Pulmonary artery endothelial cell (primary cell): ENCODE data around the gene TEX2. TPM values are rescaled to one million over a fixed set of nuclear protein-coding genes. Genes with fewer than 3 reads are reported as not detected.
"Not testable (repeated sequence)": the region's sequence is repeated elsewhere in the genome, so short reads cannot be mapped to it uniquely, and the experiment has no call there.

Source experiments
- DNase-seq: peaks from one replicate; pipeline ENCODE4 v3.0.0-alpha.2; 2011; ENCODE audit warnings: low read depth, low spot score
- total RNA-seq: library from RNA; depleted of rRNA; stranded (reverse); fragments of >200 nt; gene quantifications from 2 replicates; pipeline ENCODE4 v1.2.3, GENCODE V29; 2014

The TEX2 gene
- total RNA-seq, 1 donor from 2014 or later: 27.6 TPM

DNA sequence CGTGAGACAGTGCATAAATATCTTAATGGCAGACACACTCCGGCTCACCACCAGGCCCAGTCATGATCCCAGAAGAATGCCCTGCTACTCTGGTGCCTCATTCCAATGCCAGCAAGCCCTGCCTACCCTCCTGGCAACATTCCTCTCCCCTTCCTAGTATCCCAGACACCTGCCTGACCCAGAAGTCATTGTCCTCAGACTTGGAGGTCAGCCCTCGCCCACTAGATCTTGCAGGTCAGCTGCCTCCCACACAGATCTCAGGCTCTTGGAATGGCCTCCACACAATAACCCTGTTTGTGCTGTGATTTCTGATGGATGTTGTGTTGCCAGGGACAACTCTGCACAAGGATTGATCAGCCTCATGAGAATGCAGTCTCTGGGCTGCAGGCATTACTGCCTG lies 1.8 kb upstream of the TEX2 start:
- no peak for DNase-seq

DNA sequence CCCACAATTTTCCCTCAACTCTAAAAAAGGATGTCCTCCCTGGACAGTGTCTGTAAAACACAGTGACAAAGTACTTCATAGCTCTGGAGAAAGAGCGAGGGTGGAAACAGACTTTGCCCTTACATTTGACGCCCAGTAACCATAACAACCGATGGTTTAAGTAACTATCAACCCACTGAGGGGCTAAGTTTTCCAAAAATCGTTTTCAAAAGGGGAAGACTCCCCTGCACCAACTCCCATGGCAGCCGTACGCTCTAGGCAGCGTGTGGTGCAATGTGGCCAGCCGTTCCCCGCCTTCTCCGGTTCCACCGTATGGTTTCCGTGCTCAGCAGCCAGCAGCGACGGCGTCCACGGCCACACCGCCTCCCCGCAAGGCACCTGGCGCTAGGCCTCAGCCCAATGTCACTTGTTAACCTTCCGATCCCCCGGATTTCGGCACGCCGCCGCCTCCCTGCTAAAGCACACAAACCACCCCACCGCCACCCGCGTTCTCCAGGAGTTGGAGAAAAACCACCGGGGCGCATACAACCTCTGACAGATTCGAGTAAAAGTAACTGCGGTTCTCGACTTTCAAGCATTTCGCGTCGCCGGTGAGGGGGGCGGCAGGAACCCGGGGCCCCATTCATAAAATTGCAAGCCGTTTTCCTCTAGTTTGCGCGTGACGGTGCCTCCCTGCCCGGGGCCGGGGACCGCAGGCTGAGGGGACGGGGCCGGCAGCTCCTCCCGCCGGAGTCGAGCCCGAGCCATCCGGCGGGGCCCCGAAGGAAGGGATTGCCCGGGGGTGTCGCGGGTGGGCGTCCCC lies 661 bp downstream of the TEX2 start:
- no peak for DNase-seq

DNA sequence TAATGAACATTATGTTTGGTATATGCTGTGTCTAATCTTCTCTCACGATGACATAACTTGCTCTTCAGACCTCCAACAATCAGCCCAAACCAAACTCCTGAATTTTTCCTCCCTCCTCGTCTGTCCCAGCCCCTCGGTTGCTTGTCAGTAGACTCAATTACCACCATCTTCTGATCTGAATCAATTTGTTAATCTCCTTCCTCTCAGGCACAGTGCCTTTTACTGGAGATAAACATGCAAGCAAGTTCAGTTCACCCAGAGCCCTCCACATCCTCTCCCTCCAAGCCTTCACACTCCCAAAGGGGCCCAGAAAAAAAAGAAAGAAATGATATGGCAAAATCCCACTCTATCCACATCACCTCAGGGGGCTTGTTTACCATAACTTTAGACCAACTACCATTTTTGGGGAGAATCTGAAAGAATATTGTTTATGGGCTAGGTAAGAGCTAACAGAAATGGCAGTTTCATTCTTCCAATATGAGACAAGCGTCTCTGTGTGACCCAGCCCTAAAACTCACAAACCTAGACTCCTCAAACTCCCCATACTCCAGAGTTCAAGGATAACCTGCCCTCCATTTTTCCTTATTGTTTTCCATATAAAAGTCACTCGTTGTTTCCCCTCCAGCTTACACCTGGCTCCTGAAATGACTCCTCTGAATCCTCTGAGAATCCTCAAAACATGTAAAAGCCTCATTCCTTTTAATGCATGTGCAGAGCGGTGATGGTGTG lies 1.5 kb downstream of the TEX2 start:
- DNase-seq: no peak

DNA sequence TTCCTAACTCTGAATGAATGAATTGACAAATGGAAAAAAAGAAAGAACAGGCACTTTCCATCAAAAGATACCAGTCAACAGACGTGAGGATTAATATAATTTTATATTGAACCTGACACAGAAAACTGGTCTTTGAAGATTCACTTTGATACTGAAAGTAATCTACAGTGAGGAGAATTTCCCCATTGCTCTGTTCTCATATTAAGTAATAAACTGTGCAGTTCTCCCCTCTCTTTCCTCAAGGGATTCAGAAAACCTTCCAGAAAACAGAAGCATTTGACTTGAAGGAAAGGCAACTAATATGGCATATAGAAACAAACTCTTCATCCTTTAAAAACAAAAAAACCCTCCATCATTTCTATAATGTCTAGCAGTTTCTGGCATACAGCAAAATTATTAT lies 2.2 kb downstream of the TEX2 start:
- DNase-seq: no peak

DNA sequence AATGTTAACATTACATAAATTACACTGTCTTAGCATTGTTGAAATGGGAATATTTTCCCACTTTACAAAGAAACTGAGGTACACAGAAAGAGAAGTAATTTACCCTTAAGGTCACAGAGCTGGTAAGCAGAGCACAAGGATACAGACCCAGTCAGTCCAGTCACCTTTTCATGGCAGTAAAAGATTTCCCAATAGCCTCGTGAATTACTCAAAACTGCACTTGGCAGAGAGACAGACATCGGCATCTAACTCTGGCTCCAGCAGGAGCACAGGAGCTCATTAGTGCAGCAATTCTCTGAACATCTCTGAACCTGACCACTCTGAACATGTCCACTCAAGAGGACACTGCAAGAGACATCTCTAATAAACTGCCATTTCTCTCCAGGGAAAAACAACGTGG lies 3.1 kb downstream of the TEX2 start:
- DNase-seq: no peak

DNA sequence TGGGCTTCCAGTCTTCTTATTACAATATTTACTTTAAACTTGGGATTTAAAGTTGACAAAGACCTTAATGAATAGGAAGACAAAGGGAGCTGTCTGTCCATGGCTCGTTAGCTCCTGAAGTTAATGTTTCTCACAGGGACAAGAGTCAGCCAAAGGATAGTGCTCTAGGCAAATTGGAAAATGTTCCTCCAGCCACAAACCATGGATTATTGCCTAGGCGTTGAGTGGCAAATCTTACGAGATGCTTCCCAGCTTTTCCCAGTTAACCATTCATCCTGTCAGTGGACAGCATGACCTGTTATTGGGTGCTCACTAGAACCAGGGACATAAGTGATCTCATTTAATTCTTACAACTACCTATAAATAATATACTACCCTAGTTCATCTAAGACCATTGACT lies 3.6 kb downstream of the TEX2 start:
- DNase-seq: no peak

DNA sequence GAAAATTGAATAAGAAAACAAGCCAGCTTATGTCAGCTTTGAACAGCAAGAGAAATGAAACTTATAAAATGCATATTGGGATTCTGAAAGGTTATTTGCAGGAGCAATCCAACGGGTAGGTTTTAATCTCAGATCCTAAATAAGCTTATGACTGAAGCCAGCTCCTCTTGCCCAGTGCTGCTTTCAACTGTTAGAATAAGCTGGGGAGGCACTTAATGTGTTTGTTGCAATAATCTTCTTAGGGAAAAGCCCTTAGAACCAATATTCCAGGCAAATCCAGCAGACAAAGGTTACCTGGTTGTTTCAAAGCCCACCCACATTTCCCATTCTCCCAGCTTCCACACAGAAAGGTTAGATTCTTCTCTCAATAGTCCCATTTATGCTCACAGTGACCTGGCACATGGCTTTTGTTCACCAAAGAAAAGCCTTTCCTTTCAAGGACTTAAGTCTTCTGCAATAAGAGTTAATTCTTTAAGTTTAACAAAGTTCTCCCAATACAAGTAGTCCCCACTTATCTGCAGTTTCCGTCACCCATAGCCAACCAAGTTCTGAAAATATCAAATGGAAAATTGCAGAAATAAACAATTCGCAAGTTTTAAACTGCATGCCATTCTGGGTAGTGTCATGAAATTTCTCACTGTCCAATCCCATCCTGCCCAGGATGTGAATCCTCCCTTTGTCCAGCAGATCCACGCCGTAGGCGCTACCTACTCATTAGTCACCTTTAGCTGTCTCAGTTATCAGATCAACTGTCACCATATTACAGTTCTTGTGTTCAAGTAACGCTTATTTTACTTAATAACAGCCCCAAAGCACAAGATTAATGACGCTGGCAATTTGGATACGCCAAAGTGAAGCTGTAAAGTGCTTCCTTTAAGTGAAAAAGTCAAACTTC lies 5.9 kb downstream of the TEX2 start:
- no peak for DNase-seq

DNA sequence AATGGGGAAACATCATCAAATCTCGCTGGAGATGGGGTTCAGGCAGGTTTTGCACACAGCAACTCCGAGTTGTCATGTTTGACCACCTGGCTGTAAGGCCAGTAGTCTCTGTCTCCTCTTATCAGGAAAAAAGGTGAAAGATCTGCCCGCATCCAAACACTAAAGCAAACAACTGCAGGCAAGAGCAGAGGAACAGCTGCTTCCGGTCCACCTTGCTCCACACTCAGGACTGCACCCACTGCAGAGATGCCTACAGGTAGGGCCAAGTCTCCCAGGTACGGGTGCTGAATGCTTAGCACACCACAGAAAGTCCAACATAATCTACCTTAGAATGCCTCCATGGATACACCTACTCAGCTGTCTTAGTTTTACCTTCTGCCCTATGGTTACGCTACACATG lies 7.3 kb downstream of the TEX2 start:
- DNase-seq: no peak

DNA sequence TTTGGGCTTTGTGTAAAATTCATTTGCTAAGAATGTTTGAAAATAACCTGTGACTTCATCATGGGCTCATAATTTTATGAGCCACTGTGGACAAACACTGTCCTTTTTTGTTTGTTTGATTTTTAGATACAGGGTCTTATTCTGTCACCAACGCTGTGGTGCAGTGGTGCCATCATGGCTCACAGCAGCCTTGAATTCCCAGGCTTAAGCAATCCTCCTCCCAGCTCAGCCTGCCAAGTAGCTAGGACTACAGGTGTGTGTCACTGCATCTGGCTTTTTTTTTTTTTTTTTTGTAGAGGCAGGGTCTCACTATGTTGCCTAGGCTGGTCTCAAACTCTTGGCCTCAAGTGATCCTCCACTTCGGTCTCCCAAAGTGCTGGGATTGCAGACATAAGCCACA lies 8.3 kb downstream of the TEX2 start:
- no peak for DNase-seq

DNA sequence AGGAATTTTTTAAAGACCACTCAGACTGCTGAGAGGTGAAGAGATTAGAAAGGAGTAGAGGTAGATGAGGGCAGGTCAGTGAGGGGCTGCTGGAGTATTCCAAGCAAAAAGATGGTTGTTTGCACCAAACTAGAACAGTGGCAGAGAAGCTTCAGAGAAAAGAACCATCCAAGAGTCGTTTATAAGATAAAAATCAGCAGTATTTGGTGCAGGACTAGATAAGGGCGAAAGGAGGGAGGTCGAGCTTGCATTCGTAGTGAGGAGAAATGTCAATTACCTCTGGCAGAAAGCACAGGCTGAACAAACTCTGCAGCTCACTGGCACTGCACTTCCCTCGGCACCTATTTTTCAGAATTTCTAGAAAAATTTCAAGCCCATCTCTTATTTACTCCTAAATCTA lies 9.6 kb downstream of the TEX2 start:
- DNase-seq: no peak

DNA sequence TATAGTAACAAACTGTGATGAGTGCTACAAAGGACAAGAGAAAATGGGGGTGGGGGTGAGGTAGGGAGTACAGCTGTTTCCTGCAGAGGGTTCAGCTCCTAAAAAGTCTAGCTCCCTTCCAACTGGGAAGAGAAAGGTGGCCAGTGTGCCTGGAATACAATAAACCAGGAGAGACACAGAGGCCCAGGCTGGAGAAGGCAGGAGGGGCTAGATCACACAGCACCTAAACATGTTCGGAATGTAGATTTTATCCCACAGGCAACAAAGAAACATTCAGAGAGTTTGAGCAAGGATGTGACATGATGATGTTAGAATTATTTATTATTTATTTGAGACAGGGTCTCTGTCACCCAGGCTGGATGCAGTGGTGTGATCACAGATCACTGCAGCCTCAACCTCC lies 10.2 kb downstream of the TEX2 start:
- no peak for DNase-seq

DNA sequence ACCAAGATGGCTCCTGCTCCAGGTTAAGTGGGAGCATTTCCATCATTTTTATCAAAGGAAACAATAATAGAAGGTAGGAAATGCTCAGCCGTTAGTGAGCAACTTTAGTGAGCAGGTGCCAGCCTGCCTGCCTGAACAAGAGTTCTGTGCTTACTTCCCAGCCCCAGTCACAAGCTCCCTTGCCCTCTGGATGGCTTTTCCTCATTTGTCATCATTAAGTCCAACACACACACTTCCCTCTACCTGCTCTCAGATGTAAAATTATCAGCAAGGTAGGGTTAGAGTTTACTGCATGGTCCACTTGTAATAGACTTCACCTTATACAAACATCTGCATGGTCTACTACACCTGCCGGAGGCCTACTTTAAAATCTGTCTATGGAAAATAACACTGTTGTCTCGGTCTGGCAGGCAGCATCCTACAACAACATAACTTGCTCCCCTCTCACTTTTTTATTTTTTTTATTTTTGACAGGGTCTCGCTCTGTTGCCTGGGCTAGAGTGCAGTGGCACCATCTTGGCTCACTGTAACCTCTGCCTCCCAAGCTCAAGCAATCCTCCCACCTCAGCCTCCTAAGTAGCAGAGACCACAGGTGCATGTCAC lies 12.7 kb downstream of the TEX2 start:
- DNase-seq: no peak

DNA sequence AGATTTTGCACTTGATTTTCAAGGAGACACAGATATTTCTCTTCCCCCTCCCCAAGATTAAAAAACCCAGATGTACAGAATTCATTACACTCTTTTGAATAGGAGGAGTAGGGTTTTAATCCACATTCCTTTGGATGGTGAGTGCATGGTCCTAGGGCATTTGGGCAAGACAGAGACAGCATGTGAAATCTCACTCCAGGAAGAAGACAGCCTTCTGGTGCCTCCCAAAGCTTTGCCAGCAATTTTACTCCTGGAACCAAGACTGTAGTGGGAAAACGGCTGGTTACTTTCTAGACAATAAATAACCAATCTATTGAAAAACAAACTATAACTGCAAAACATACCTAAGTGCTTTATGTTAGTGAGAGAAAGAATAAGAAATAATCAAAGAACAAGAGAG lies 15.2 kb downstream of the TEX2 start:
- DNase-seq: no peak

DNA sequence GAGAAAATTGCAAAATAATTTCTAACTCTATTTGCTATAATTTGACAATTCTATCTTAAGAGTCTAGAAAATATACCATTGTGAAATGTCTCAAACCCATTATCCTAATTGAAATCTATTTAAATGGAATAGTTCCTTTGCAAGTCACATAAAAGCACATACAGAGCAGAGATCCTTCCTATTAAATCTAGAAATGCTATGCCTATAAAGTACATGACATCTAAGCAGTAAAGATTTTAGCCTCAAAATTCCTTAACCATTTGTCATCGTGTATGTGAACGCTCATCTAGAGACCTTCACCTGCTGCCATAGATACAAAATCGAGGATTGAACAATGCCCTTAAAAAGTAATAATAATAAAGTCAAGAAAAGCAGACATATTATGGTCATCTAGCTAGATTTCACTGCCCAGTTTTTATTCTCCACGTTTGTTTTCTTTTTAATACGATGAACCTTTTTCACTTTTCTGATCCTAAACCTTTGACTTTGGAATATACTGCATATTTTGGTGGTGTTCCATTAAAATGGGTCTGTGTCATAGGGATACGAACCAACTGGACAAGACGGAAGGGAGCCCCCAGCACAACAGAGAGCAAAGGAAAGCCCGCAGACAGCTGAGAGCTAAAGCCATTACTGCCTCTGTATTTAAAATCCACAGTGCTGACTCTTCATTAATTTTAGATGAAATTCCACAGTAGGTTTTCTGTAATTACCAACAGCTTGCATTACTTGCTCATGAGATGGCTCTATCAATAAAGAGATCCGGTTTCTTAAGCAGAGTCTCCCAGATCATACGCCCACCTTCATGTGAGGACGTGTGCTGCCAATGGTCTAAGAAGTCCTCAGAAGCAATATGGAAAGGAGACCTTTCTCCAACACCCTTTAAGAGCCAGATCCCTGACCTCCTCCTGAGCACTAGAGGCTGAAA lies 17.6 kb downstream of the TEX2 start:
- no peak for DNase-seq

DNA sequence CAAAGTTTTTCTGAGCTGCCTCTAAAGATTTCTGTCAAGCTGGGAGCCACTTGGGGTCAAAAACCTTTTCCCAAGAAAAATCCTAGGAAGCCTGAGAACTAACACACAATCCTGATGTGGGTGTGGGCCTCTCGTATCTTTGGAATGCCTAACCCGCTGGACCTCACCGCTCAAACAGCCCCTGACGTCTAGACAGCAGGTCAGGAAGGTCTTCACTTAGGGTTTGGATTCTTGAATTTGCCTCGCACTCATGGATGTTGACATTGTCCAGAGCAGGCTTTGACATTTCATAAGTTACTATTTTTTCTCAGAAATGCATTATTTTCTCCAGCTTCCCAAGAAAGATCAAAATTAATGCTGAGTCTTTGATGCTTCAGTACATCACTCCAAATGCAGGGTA lies 18.9 kb downstream of the TEX2 start:
- no peak for DNase-seq

DNA sequence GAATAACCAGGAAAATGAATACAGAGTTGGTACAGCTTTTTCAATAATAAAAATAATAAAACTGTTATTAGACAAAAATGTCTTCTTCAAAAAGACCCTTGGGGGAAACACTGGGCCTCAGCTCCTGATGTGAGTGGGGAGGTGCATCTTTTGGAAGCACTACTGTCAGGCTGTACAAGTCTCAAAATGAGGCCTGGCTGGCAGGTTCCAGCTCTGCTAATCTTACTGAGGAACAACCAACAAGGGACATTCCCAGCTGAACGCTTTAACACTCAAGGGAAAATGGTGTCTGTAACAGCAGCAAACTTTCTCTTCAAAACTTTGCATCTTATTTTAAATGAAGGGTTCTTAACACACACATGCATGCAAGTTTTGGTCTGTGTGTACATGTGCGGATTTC lies 19.7 kb downstream of the TEX2 start:
- no peak for DNase-seq

DNA sequence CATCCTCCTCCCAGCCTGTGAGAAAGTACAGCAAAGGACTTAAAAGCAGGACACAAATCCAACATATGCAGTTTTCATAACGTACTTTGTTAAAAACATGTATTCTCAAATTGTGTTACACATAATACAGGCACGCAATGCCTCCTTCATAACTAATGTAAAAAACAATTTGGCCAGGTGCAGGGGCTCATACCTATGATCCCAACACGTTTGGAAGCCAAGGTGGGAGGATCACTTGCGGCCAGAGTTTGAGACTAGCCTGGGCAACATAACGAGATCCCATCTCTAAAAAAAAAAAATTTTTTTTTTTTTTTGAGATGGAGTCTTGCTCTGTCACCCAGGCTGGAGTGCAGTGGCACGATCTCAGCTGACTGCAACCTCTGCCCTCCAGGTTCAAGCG lies 20.4 kb downstream of the TEX2 start:
- no peak for DNase-seq

DNA sequence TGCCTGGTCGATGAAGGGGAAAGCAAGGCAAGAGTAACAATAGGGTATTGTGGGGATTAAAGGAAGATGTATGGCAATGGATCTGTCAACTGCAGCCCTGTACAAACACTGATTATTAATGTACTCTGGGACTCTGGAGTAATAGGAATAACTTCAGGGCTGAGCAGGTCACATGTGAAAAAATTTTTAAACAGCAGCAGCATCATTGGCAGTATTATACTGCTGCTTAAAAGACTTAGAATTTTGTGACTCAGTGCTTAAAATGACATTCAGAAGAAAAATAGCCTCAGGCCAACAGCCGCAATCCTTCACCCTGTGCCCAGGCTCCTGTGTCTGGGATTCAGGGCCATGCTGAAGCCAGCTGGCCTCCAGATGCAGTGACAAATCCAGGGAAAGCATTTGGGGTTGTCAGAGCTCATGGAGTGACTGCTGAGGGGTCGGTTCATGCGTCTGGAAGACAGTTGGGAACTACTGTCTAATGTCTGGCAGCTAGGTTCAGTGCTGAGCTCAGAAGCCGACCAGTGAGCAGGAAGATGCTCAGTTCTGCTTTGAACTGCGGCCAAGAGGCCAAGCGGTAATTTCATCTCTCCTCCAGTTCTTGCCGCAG lies 22.2 kb downstream of the TEX2 start:
- no peak for DNase-seq

DNA sequence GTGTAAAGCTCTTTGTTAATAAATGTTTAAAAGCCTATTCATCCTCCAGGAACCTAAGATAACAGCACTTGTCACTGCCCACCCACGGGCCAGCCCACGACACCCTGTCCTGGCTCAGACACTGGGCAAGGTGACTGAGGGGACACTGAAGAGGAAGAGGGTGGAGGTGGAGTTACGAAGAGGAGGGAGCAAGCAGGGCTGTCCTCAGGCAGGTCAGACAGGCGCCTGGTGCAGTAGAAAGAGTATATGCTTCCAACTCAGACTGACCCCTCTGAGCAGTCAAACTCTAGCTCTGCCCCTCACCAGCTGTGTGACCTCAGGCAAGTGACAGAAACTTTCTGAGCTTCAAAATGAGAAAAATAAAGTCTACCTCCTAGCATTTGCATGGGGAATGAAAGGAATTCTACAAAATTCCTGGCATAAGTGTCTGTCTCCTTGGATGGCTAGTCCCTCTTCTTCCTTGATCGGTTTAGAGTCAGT lies 22.8 kb downstream of the TEX2 start:
- no peak for DNase-seq

DNA sequence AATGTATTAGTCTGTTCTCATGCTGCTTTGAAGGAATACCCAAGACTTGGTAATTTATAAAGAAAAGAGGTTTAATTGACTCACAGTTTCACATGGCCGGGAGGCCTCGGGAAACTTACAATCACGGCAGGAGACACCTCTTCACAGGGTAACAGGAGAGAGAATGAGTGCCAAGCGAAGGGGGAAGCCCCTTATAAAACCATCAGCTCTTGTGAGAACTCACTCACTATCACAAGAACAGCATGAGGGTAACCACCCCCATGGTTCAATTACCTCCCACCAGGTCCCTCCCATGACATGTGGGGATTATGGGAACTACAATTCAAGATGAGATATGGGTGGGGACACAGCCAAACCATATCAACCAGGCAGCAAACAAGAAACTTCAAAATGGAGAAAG lies 24.6 kb downstream of the TEX2 start:
- DNase-seq: not testable (repeated sequence)
